H9 (cell line): ENCODE results near the gene BLOC1S5. TPM values are rescaled to one million over a fixed set of nuclear protein-coding genes. Genes with fewer than 3 reads are reported as not detected.
"Not testable (repeated sequence)": the region's sequence is repeated elsewhere in the genome, so short reads cannot be mapped to it uniquely, and the experiment has no call there.

Source experiments
- DNase-seq: peaks from one replicate; pipeline ENCODE4 v3.0.0-alpha.2; 2017
- H2AFZ ChIP-seq: one replicate; pipeline ENCODE4 v1.6.1; 2013; ENCODE audit warnings: mild to moderate bottlenecking, low read length, control low read depth, moderate library complexity
- H2AK5ac ChIP-seq: 2 replicates; pipeline ENCODE4 v1.6.1; 2013; ENCODE audit warnings: low read length, control low read depth, mixed read lengths; ENCODE audit not compliant: insufficient read length
- H2BK120ac ChIP-seq: one replicate; pipeline ENCODE4 v1.6.1; 2013; ENCODE audit warnings: low read depth, mild to moderate bottlenecking, low read length, control low read depth, inconsistent platforms; ENCODE audit not compliant: poor library complexity, severe bottlenecking
- H2BK12ac ChIP-seq: 2 replicates; pipeline ENCODE4 v1.6.1; 2013; ENCODE audit warnings: low read length, control low read depth, mixed read lengths, low read depth; ENCODE audit not compliant: insufficient read length
- H2BK15ac ChIP-seq: 2 replicates; pipeline ENCODE4 v1.6.1; 2013; ENCODE audit warnings: low read depth, low read length, control low read depth
- H2BK20ac ChIP-seq: one replicate; pipeline ENCODE4 v1.6.1; 2013; ENCODE audit warnings: low read depth, mild to moderate bottlenecking, low read length, control low read depth, inconsistent platforms; ENCODE audit not compliant: poor library complexity, severe bottlenecking
- H2BK5ac ChIP-seq: 2 replicates; pipeline ENCODE4 v1.6.1; 2013; ENCODE audit warnings: low read length, control low read depth, mixed read lengths; ENCODE audit not compliant: insufficient read length
- H3K14ac ChIP-seq: 2 replicates; pipeline ENCODE4 v1.6.1; 2013; ENCODE audit warnings: low read length, control low read depth; ENCODE audit not compliant: insufficient read depth
- H3K18ac ChIP-seq: 2 replicates; pipeline ENCODE4 v1.6.1; 2013; ENCODE audit warnings: low read depth, mild to moderate bottlenecking, mixed read lengths, low read length, control low read depth; ENCODE audit not compliant: insufficient read length
- H3K23ac ChIP-seq: 2 replicates; pipeline ENCODE4 v1.6.1; 2013; ENCODE audit warnings: low read length, control low read depth, mixed read lengths, low read depth; ENCODE audit not compliant: insufficient read length
- H3K23me2 ChIP-seq: 2 replicates; pipeline ENCODE4 v1.6.1; 2013; ENCODE audit warnings: low read depth, mild to moderate bottlenecking, mixed read lengths, low read length, control low read depth; ENCODE audit not compliant: insufficient read length, poor library complexity, severe bottlenecking
- H3K27ac ChIP-seq: 2 replicates; pipeline ENCODE4 v1.5.1; 2013; ENCODE audit warnings: low read length, control low read depth, mixed read lengths, low read depth; ENCODE audit not compliant: insufficient read length
- H3K27me3 ChIP-seq: 2 replicates; pipeline ENCODE4 v1.6.1; 2013; ENCODE audit warnings: low read length, control low read depth, inconsistent platforms; ENCODE audit not compliant: insufficient read depth
- H3K4ac ChIP-seq: 2 replicates; pipeline ENCODE4 v1.6.1; 2013; ENCODE audit warnings: low read depth, mild to moderate bottlenecking, control low read depth, inconsistent platforms, low read length, moderate library complexity
- H3K4me1 ChIP-seq: 2 replicates; pipeline ENCODE4 v1.6.1; 2013; ENCODE audit warnings: low read length, control low read depth, inconsistent platforms; ENCODE audit not compliant: insufficient read depth
- H3K4me2 ChIP-seq: 2 replicates; pipeline ENCODE4 v1.6.1; 2013; ENCODE audit warnings: low read length, control low read depth, mixed read lengths; ENCODE audit not compliant: insufficient read length, insufficient read depth
- H3K56ac ChIP-seq: 2 replicates; pipeline ENCODE4 v1.6.1; 2013; ENCODE audit warnings: low read depth, mild to moderate bottlenecking, mixed read lengths, low read length, control low read depth; ENCODE audit not compliant: insufficient read length
- H3K79me1 ChIP-seq: 2 replicates; pipeline ENCODE4 v1.6.1; 2013; ENCODE audit warnings: low read depth, mild to moderate bottlenecking, moderate library complexity, low read length, control low read depth, inconsistent platforms; ENCODE audit not compliant: insufficient read depth, poor library complexity, severe bottlenecking
- H3K79me2 ChIP-seq: 2 replicates; pipeline ENCODE4 v1.6.1; 2013; ENCODE audit warnings: low read length, control low read depth, inconsistent platforms; ENCODE audit not compliant: insufficient read depth
- H3K9ac ChIP-seq: 2 replicates; pipeline ENCODE4 v1.6.1; 2013; ENCODE audit warnings: low read length, control low read depth, mixed read lengths; ENCODE audit not compliant: insufficient read length; ENCODE audit errors: extremely low read depth
- H3K9me3 ChIP-seq: one replicate; pipeline ENCODE4 v1.6.1; 2013; ENCODE audit warnings: low read depth, low read length, inconsistent platforms; ENCODE audit not compliant: control insufficient read depth
- H3T11ph ChIP-seq: one replicate; pipeline ENCODE4 v1.6.1; 2013; ENCODE audit warnings: mild to moderate bottlenecking, low read length, control low read depth, inconsistent platforms
- H4K20me1 ChIP-seq: one replicate; pipeline ENCODE4 v1.6.1; 2013; ENCODE audit not compliant: control insufficient read depth, insufficient read length, insufficient read depth
- H4K5ac ChIP-seq: 2 replicates; pipeline ENCODE4 v1.6.1; 2013; ENCODE audit warnings: low read depth, mild to moderate bottlenecking, mixed read lengths, low read length, control low read depth; ENCODE audit not compliant: insufficient read length
- H4K8ac ChIP-seq: replicated peaks from 2 replicates; pipeline ENCODE4 v1.6.1; 2013; ENCODE audit warnings: low read length, control low read depth, mixed read lengths, low read depth; ENCODE audit not compliant: insufficient read length
- H4K91ac ChIP-seq: 2 replicates; pipeline ENCODE4 v1.6.1; 2013; ENCODE audit warnings: low read depth, mild to moderate bottlenecking, moderate library complexity, mixed read lengths, low read length, control low read depth; ENCODE audit not compliant: insufficient read length
- H3K27ac Mint-ChIP-seq, 3 experiments: 2 replicates in 2 of 3; 3 replicates in 1 of 3; pipeline ENCODE4 v1.8.0; 2020 to 2021; ENCODE audit warnings: mixed read lengths in 3 of 3, mild to moderate bottlenecking in 1 of 3, moderate library complexity in 1 of 3
- H3K27me3 Mint-ChIP-seq: 2 replicates; pipeline ENCODE4 v1.8.0; 2021; ENCODE audit warnings: low read depth, mild to moderate bottlenecking, moderate library complexity, mixed read lengths
- H3K36me3 Mint-ChIP-seq, 3 experiments: 2 replicates in 2 of 3; 3 replicates in 1 of 3; pipeline ENCODE4 v1.8.0; 2020 to 2021; ENCODE audit warnings: low read depth in 3 of 3, mixed read lengths in 3 of 3; ENCODE audit not compliant: insufficient read depth in 1 of 3
- H3K4me1 Mint-ChIP-seq, 2 experiments: 2 replicates each; pipeline ENCODE4 v1.8.0; 2020; ENCODE audit warnings: mixed read lengths in 2 of 2
- H3K4me3 Mint-ChIP-seq, 2 experiments: 2 replicates in 1 of 2; 3 replicates in 1 of 2; pipeline ENCODE4 v1.8.0; 2020 to 2021; ENCODE audit warnings: mild to moderate bottlenecking in 2 of 2, mixed read lengths in 2 of 2, moderate library complexity in 1 of 2
- H3K9me3 Mint-ChIP-seq, 2 experiments: 2 replicates in 1 of 2; 3 replicates in 1 of 2; pipeline ENCODE4 v1.8.0; 2020; ENCODE audit warnings: mild to moderate bottlenecking in 2 of 2, mixed read lengths in 2 of 2, moderate library complexity in 1 of 2
- CTCF ChIP-seq: fragments of 200-600 bp; sonication (generic); conservative IDR thresholded peaks from 3 replicates; pipeline ENCODE4 v1.8.0; 2021; ENCODE audit warnings: antibody characterized with exemption, mild to moderate bottlenecking
- WGBS: extraction: QIAGEN DNeasy Blood & Tissue Kit; methylation state at CpG from one replicate; pipeline ENCODE4 v1.1.7; 2013; ENCODE audit warnings: missing lambda C conversion rate, low lambda C conversion rate, mixed read lengths; ENCODE audit not compliant: insufficient read length; ENCODE audit errors: extremely low coverage; 5-methylcytosine and 5-hydroxymethylcytosine counted together
- total RNA-seq: library from RNA; stranded (reverse); gene quantifications from 2 replicates; pipeline ENCODE4 v1.2.1, GENCODE V29; 2021

Gene BLOC1S5
- total RNA-seq, 1 experiment from 2014 or later = 15.6 TPM

GRCh38 chr6:8047541-8048292, 16.5 kb downstream of the BLOC1S5 start:
- no peak for DNase-seq
- H2BK5ac ChIP-seq = no peak overlapping the region
- H3K4me2 ChIP-seq = no peak overlapping the region
- H3K56ac ChIP-seq = no peak overlapping the region
- no peak overlapping the region for H2BK120ac ChIP-seq
- no peak overlapping the region for H3T11ph ChIP-seq
- no peak overlapping the region for H4K5ac ChIP-seq
- H3K9ac ChIP-seq = no peak overlapping the region
- no peaks in the 10 kb centered on the region for H3K4me1 ChIP-seq
- no peaks in the 10 kb centered on the region for H3K23me2 ChIP-seq
- H4K20me1 ChIP-seq = no peaks in the 10 kb centered on the region
- H2BK12ac ChIP-seq = no peak overlapping the region
- no peaks in the 10 kb centered on the region for H3K27me3 Mint-ChIP-seq
- H3K27ac ChIP-seq = no peak overlapping the region
- no peak overlapping the region for H3K14ac ChIP-seq
- H2AFZ ChIP-seq = no peak overlapping the region
- no CpG with 5 or more reads among the region's 3 CpGs for WGBS
- H3K79me2 ChIP-seq = no peaks in the 10 kb centered on the region
- no peak for TF ChIP-seq CTCF
- H3K4me3 Mint-ChIP-seq = no peak overlapping the region
- no peak overlapping the region for H2AK5ac ChIP-seq
- peak overlapping the region in 2 of 3 experiments; percentile 74 to 92; a peak in 4 of 7 replicates for H3K27ac Mint-ChIP-seq
- H3K23ac ChIP-seq = no peak overlapping the region
- H3K36me3 Mint-ChIP-seq = peaks cover 43 to 57% (median 47%) of the 10 kb centered on the region in 3 experiments
- no peak overlapping the region for H4K8ac ChIP-seq
- no peak overlapping the region for H2BK15ac ChIP-seq
- no peaks in the 10 kb centered on the region for H3K27me3 ChIP-seq
- no peak overlapping the region for H3K4ac ChIP-seq
- H4K91ac ChIP-seq = no peak overlapping the region
- H3K9me3 Mint-ChIP-seq = peaks cover 14 to 15% of the 10 kb centered on the region in 2 experiments
- no peak overlapping the region for H3K18ac ChIP-seq
- H3K79me1 ChIP-seq = no peaks in the 10 kb centered on the region
- H3K9me3 ChIP-seq = no peaks in the 10 kb centered on the region
- peaks cover 12% of the 10 kb centered on the region in 2 experiments for H3K4me1 Mint-ChIP-seq
- H2BK20ac ChIP-seq = no peak overlapping the region

DNA sequence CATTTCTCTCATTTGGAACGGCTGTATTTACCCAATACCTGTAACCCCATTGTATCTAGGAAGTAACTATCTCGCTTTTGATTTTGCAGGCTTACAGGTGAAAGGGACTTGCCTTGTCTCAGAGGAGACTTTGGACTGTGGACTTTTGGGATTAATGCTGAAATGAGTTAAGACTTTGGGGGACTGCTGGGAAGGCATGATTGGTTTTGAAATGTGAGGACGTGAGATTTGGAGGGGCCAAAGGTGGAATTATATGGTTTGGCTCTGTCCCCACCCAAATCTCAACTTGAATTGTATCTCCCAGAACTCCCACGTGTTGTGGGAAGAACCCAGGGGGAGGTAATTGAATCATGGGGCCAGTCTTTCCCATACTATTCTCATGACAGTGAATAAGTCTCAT, 18.4 kb downstream of the BLOC1S5 start:
- H3K4me3 Mint-ChIP-seq = not testable (repeated sequence)
- no CpG with 5 or more reads among the region's 4 CpGs for WGBS

More for the DNA sequence above, 18.4 kb downstream of the BLOC1S5 start:
- H3K4me1 ChIP-seq, H2AFZ ChIP-seq, H3K79me2 ChIP-seq, H3K27ac ChIP-seq, H2BK120ac ChIP-seq, H3K23ac ChIP-seq, H3K4me2 ChIP-seq, DNase-seq, H3K14ac ChIP-seq, H4K8ac ChIP-seq, H4K5ac ChIP-seq, H3K4ac ChIP-seq, H4K20me1 ChIP-seq, H3K56ac ChIP-seq, H2BK20ac ChIP-seq, H3K79me1 ChIP-seq, H3K23me2 ChIP-seq, H3K9ac ChIP-seq, H3T11ph ChIP-seq, H4K91ac ChIP-seq, H2BK5ac ChIP-seq, H2AK5ac ChIP-seq, H3K27ac Mint-ChIP-seq, H2BK12ac ChIP-seq, H3K27me3 ChIP-seq, H3K18ac ChIP-seq, H3K9me3 ChIP-seq, H3K27me3 Mint-ChIP-seq, H2BK15ac ChIP-seq: not testable (repeated sequence)
- peaks cover 14 to 16% of the 10 kb centered on the region in 2 experiments for H3K9me3 Mint-ChIP-seq
- peaks cover 16 to 17% of the 10 kb centered on the region in 2 experiments for H3K4me1 Mint-ChIP-seq
- H3K36me3 Mint-ChIP-seq = peaks cover 37 to 57% (median 48%) of the 10 kb centered on the region in 3 experiments
